Neutrophil (primary cell): ENCODE results near the gene LRRC4C.

ENCODE experiments used
- H3K27ac ChIP-seq: fragments of 200-600 bp; sonication (generic); 2 replicates; pipeline ENCODE4 v1.5.1; 2016; ENCODE audit warnings: mild to moderate bottlenecking, moderate library complexity
- H3K27me3 ChIP-seq: fragments of 200-600 bp; sonication (generic); 2 replicates; pipeline ENCODE4 v1.6.0; 2016; ENCODE audit warnings: mild to moderate bottlenecking
- H3K36me3 ChIP-seq: fragments of 200-600 bp; sonication (generic); 2 replicates; pipeline ENCODE4 v1.5.1; 2017
- H3K4me1 ChIP-seq, 2 experiments: fragments of 200-600 bp in 1 of 2; sonication (generic) in 1 of 2; 1 replicate in 1 of 2; 2 replicates in 1 of 2; pipeline versions ENCODE4 v1.5.1 to v1.6.1; 2013 to 2016; ENCODE audit warnings: low read depth in 1 of 2, low read length in 1 of 2, mild to moderate bottlenecking in 1 of 2, moderate library complexity in 1 of 2; ENCODE audit not compliant: control insufficient read depth in 1 of 2, insufficient read depth in 1 of 2
- H3K4me3 ChIP-seq, 2 experiments: fragments of 200-600 bp in 1 of 2; sonication (generic) in 1 of 2; 1 replicate in 1 of 2; 2 replicates in 1 of 2; pipeline ENCODE4 v1.5.1; 2013 to 2016; ENCODE audit warnings: low read depth in 1 of 2, low read length in 1 of 2, mild to moderate bottlenecking in 1 of 2, moderate library complexity in 1 of 2
- H3K9me3 ChIP-seq: fragments of 200-600 bp; sonication (generic); 2 replicates; pipeline ENCODE4 v1.5.1; 2016
- TF ChIP-seq, protein P1 (sequence below): fragments of 200-600 bp; sonication (generic); IDR thresholded peaks from 2 replicates; pipeline ENCODE4 v1.5.1; 2016; ENCODE audit warnings: antibody characterized with exemption

Gene LRRC4C

DNA sequence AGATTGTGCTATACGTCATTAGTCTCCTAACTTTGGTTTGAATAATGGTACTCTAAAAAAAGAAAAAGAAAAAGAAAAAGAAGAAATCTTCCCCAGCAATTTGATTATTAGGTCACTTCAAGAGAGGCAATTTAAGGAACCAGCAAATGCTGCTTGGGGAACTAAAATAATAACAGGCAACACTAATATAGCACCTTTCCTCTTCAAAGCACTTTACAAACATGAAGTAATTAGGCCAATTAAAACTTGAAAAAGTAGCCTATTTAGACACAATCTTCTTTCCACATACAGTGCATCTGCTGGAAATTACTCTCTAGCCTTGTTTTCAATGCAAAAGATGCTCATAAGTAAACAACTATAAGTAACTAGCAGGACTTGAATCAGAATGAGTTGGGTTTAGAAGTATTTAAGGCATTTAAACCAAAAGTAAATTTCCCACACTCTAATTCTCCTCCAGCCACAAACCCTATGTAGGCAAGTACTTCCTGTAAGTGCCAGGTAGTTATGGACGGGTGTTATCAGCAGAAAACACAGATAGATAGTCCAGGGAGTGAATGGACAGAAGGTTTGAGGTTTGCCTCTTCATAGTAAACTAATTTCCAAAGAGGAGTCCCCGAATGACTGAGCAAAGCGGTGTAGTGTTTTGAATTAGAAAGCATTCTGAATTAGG lies 44.5 kb downstream of the LRRC4C start:
- H3K36me3 ChIP-seq = no peaks in the 10 kb centered on the region
- H3K27ac ChIP-seq = no peak overlapping the region
- TF ChIP-seq, protein P1, sequence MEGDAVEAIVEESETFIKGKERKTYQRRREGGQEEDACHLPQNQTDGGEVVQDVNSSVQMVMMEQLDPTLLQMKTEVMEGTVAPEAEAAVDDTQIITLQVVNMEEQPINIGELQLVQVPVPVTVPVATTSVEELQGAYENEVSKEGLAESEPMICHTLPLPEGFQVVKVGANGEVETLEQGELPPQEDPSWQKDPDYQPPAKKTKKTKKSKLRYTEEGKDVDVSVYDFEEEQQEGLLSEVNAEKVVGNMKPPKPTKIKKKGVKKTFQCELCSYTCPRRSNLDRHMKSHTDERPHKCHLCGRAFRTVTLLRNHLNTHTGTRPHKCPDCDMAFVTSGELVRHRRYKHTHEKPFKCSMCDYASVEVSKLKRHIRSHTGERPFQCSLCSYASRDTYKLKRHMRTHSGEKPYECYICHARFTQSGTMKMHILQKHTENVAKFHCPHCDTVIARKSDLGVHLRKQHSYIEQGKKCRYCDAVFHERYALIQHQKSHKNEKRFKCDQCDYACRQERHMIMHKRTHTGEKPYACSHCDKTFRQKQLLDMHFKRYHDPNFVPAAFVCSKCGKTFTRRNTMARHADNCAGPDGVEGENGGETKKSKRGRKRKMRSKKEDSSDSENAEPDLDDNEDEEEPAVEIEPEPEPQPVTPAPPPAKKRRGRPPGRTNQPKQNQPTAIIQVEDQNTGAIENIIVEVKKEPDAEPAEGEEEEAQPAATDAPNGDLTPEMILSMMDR = no peak
- H3K27me3 ChIP-seq = no peaks in the 10 kb centered on the region
- H3K4me3 ChIP-seq = no peak overlapping the region
- no peaks in the 10 kb centered on the region for H3K4me1 ChIP-seq
- no peaks in the 10 kb centered on the region for H3K9me3 ChIP-seq

DNA sequence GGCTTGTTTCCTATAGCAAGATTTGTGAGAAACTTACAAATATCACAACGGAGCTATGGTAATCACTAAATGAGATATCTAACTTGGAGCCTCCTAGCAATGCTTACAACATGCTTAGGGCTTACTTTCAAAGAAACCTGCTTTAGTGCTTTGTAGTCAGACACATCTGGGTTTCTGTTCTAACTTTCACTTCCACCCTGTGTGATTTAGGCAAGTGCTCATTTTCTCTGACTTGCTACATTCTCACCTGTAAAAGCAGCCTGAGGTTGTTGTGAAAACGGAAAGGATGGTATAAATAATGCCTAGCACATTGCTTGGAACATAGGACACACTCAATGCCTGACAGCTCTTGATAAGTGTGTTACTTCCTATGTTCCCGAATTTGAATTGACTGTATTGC lies 45.6 kb downstream of the LRRC4C start:
- Histone ChIP-seq H3K4me3 (no peak overlapping the region), H3K36me3 (no peaks in the 10 kb centered on the region), H3K27me3 (no peaks in the 10 kb centered on the region), H3K9me3 (no peaks in the 10 kb centered on the region), H3K27ac (no peak overlapping the region), H3K4me1 (no peaks in the 10 kb centered on the region)
- TF ChIP-seq, protein P1 = no peak

DNA sequence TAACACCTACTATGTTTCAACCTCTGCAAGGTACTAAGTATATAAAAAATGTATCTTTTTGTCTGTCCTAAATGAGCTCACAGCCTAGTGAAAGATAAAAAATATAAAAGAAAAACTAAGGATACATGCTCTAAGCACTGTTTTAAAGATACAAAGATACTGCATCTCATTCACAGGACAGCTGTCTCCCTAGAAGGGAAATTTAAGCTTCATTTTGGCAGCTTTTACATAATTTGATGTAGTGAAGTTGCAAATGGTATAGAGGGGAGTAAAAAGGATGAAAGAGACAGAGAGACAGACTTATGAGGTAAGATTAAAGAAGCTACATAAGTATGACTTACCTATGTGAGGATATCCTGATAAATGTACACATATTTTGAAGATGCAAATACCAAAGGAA lies 53.6 kb downstream of the LRRC4C start:
- H3K27me3 ChIP-seq = no peaks in the 10 kb centered on the region
- H3K27ac ChIP-seq = no peak overlapping the region
- no peaks in the 10 kb centered on the region for H3K4me1 ChIP-seq
- TF ChIP-seq, protein P1 = no peak
- no peaks in the 10 kb centered on the region for H3K36me3 ChIP-seq
- no peaks in the 10 kb centered on the region for H3K9me3 ChIP-seq
- no peak overlapping the region for H3K4me3 ChIP-seq

DNA sequence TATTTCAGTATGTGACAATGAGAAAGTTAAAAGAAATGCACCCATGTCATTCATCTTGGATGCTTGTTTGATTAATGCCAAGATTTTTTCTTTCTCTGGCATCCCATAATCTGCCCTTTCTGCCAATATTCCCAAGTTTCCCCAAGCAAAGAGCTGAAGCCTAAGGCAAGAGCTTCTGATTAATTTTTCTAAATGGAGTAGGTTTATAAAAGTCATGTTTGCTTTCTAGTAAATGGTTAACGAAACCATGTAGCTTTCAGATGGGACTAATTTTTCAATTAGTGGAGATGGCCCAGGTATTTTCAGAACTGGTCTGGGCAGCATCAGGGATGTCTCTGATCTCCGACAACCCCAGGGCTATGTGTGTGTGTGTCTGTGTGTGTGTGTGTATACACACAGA lies 55.3 kb downstream of the LRRC4C start:
- TF ChIP-seq, protein P1 = no peak
- no peaks in the 10 kb centered on the region for H3K9me3 ChIP-seq
- no peaks in the 10 kb centered on the region for H3K27me3 ChIP-seq
- H3K36me3 ChIP-seq = no peaks in the 10 kb centered on the region
- no peak overlapping the region for H3K4me3 ChIP-seq
- no peaks in the 10 kb centered on the region for H3K4me1 ChIP-seq
- H3K27ac ChIP-seq = no peak overlapping the region

DNA sequence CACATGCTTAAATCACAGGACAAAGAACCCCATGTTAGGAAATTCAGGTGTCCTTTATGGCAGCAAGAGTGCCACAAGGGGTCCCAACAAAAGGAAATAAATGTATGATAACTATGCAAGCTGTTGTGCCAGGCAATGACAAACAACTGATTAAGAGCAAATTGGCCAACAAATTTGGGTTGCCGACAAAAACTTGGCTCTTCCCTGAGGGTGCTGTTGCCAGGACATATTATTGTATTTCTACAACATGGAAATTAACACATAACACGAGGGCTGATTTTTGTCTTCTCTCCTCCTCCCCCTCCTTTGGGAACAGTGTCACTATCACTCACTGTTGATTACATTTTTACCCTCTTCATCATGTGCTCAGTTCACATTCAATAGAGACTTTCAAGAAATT lies 56.0 kb downstream of the LRRC4C start:
- TF ChIP-seq, protein P1 = no peak
- H3K4me3 ChIP-seq = no peak overlapping the region

More for the DNA sequence above, 56.0 kb downstream of the LRRC4C start:
- H3K4me1 ChIP-seq = no peaks in the 10 kb centered on the region
- no peaks in the 10 kb centered on the region for H3K36me3 ChIP-seq
- H3K27ac ChIP-seq = no peak overlapping the region
- H3K27me3 ChIP-seq = no peaks in the 10 kb centered on the region
- H3K9me3 ChIP-seq = no peaks in the 10 kb centered on the region
